Fibroblast of pulmonary artery (primary cell): ENCODE data around the gene TLCD2.
A peak's percentile ranks its signal among the peaks of the same experiment; 100 is the strongest.

ENCODE experiments used
- DNase-seq: peaks from one replicate; pipeline ENCODE4 v3.0.0-alpha.2; 2010; ENCODE audit warnings: low read depth
- H3K4me3 ChIP-seq: replicated peaks from 2 replicates; pipeline ENCODE4 v1.5.1; 2011; ENCODE audit warnings: low read depth, mild to moderate bottlenecking, control low read depth, low read length, moderate library complexity
- CTCF ChIP-seq: IDR thresholded peaks from 2 replicates; pipeline ENCODE4 v1.5.1; 2011; ENCODE audit warnings: mild to moderate bottlenecking, control low read depth, low read length, inconsistent platforms; ENCODE audit errors: missing control alignments

Gene TLCD2

GRCh38 chr17:1720856-1721386, 10.7 kb upstream of the TLCD2 start:
- TF ChIP-seq CTCF: no peak
- peak; percentile 71 for DNase-seq
- no peak overlapping the region for H3K4me3 ChIP-seq

GRCh38 chr17:1718362-1719165, 8.4 kb upstream of the TLCD2 start:
- no peak overlapping the region for H3K4me3 ChIP-seq
- no peak for DNase-seq
- no peak for TF ChIP-seq CTCF

GRCh38 chr17:1716912-1717695, 6.9 kb upstream of the TLCD2 start:
- H3K4me3 ChIP-seq: peak overlapping the region; percentile 76
- DNase-seq: peak; percentile 99
- no peak for TF ChIP-seq CTCF

DNA sequence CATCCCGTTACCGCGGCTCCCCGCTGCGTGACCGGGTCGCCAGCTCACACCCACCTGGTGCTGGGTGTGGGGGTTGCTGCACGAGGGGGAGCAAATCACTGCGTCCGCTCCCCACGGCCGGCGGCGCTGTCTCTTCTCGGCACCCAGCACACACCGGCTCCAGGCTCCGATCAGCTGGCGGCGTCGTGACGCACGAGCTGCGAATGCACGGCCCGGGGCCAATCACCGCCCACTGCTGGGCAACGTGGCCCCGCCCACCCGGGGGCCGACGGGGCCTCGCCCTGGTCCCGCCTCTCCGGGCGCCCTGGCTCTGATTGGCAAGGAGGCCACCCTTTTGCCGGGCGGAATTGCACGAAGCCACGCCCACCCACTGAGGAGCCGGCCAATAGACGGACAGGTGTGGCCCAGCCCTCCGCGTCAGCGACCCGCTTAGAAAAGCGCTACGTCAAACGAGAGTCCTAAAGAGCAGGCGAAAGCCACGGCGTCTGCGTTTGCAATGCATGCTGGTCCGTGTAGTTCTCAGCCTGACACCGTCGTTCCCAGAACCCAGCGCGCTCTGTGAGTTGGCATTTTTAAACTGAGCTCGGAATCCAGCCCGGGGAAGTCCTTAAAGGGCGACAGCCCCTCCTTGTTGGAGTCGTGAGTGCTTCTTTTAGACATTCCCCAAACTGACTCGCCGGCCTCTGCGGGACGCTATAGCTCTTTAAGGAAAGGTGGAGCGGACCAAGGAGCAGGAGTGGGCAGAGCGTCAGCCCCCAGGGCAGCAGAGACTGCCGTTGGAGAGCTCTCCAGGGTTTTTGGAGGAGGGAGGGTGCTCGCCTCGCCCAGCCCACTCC, 6.1 kb upstream of the TLCD2 start:
- peak; percentile 100 for DNase-seq
- TF ChIP-seq CTCF: peak; percentile 11
- H3K4me3 ChIP-seq: peak overlapping the region; percentile 88

DNA sequence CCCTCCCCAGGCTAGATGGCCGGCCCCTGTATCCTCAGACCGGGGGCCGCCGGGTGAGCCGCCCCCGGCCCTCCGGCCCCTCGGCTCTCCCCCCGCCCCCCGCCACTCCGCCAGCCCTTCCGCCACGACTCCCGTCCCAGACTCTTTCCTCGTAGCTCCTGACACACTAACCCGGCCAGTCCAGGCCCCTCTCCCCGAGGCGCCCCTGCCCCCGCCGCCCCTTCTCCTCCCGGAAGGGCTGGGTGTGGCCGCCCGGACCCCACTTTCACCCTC, 5.6 kb upstream of the TLCD2 start:
- TF ChIP-seq CTCF: no peak
- no peak for DNase-seq

DNA sequence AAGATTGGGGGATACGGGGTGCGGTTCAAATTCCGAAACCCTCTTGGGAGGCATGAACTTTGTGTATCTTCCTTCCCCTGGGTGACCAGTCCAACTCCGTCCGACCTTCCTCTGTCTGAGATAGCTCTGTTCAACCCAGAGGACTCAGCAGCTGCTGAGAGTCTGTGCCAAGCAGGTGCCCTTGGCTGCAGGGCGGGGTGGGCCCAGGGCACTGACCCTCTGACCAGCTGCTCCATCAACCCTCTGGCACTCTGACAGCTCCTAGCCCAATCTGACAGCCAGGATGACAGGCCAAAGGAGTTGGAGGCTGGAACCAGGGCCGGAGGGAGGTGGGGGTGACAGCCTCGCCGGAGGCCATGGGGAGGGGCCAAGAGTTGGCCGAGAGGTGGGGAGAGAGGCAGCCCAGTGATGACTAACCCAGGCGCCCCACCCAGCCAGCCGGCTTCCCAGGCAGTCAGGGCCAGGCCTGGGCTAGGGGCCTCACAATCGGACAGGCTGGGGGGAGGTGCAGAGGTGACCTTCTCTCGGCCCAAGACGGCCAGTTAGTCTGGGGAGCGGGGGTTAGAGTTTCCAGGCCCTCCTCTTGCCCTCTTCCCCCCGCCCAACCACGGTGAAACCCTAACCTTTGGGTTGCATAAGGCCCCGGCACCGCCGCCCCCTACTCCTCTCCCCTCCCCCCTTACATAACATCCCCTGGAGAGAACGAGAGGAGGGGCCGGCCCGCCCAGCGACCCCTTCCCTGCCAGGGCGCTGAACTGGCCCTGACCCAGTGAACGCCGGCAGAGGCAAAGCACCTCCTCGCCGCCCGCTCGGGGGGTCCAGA, 5.0 kb upstream of the TLCD2 start:
- peak overlapping the region; percentile 88 for H3K4me3 ChIP-seq
- DNase-seq: peak; percentile 91
- no peak for TF ChIP-seq CTCF

More for the DNA sequence above, 5.6 kb upstream of the TLCD2 start:
- peak overlapping the region; percentile 88 for H3K4me3 ChIP-seq
